Panc1 (cell line): ENCODE data around the gene MIA3. TPM values are rescaled to one million over a fixed set of nuclear protein-coding genes. Genes with fewer than 3 reads are reported as not detected.

ENCODE experiments used
- ATAC-seq: fragments of 200-7000 bp; cut with Tn5 transposase; 2 replicates; pipeline ENCODE4 v1.9.1; 2020; ENCODE audit warnings: mild to moderate bottlenecking, moderate library complexity
- BruUV-seq: library from RNA; stranded (reverse); fragments of 400-500 nt; replicated peaks from 2 replicates; lab custom pipeline; 2021; lab: Mats Ljungman, UMichigan
- CTCF ChIA-PET: fragments of 300-600 bp; sonication (Branson Sonifier 250); formaldehyde crosslinking; loops from one replicate; lab custom pipeline; 2022; ENCODE audit warnings: antibody characterized with exemption; lab: Charles Lee
- POLR2A ChIA-PET: fragments of 300-600 bp; sonication (Branson Sonifier 250); formaldehyde crosslinking; loops from one replicate; lab custom pipeline; 2022; ENCODE audit warnings: antibody characterized with exemption; lab: Charles Lee
- DNase-seq: peaks from one replicate; pipeline ENCODE4 v3.0.0-alpha.2; 2010; ENCODE audit warnings: low read depth, low spot score
- H3K27ac ChIP-seq: 2 replicates; pipeline ENCODE4 v1.5.1; 2011; ENCODE audit warnings: mild to moderate bottlenecking, low read length, inconsistent platforms
- H3K27me3 ChIP-seq: fragments of 200-500 bp; sonication (Bioruptor generic); 2 replicates; pipeline ENCODE4 v1.6.0; 2014; ENCODE audit warnings: low read length, inconsistent platforms; ENCODE audit not compliant: control insufficient read depth, insufficient read depth
- H3K36me3 ChIP-seq: fragments of 200-500 bp; sonication (Bioruptor generic); 2 replicates; pipeline ENCODE4 v1.5.1; 2014; ENCODE audit warnings: inconsistent platforms, mild to moderate bottlenecking, low read length, moderate library complexity; ENCODE audit not compliant: control insufficient read depth, insufficient read depth
- H3K4me1 ChIP-seq: 2 replicates; pipeline ENCODE4 v1.5.1; 2011; ENCODE audit warnings: inconsistent platforms, mild to moderate bottlenecking, low read length, moderate library complexity; ENCODE audit not compliant: control insufficient read depth, insufficient read depth
- H3K4me3 ChIP-seq, 2 experiments: 2 replicates each; pipeline ENCODE4 v1.5.1; 2011 to 2012; ENCODE audit warnings: low read depth in 2 of 2, low read length in 2 of 2, mild to moderate bottlenecking in 2 of 2, inconsistent platforms in 1 of 2, moderate library complexity in 1 of 2
- H3K9me3 ChIP-seq: fragments of 200-500 bp; sonication (Bioruptor generic); 2 replicates; pipeline ENCODE4 v1.5.1; 2014; ENCODE audit warnings: low read depth, mild to moderate bottlenecking, inconsistent platforms, low read length, moderate library complexity; ENCODE audit not compliant: control insufficient read depth, insufficient read depth
- POLR2AphosphoS5 ChIP-seq: IDR thresholded peaks from 2 replicates; pipeline ENCODE4 v1.6.1; 2012; ENCODE audit warnings: mild to moderate bottlenecking, low read depth, low read length, moderate library complexity
- SIN3A ChIP-seq: IDR thresholded peaks from 2 replicates; pipeline ENCODE4 v1.6.1; 2012; ENCODE audit warnings: low read depth, mild to moderate bottlenecking, low read length, moderate library complexity, borderline replicate concordance; ENCODE audit not compliant: insufficient read depth
- TCF7L2 ChIP-seq: IDR thresholded peaks from 2 replicates; pipeline ENCODE4 v1.6.1; 2011; ENCODE audit warnings: mild to moderate bottlenecking, low read depth, low read length, inconsistent platforms
- in situ Hi-C: cut with HindIII; loops from 2 replicates; pipeline ENCODE4 v1.10.0; 2016; ENCODE audit warnings: low sequenced_read_pairs, low pct_unique_long_range_greater_than_20kb
- intact Hi-C: fragments of 100-400 bp; cut with micrococcal nuclease; formaldehyde crosslinking; loops from one replicate; pipeline ENCODE4 v1.10.0; 2022; ENCODE audit not compliant: unreplicated experiment
- total RNA-seq: library from RNA; stranded (reverse); gene quantifications from one replicate; pipeline ENCODE4 v1.2.1, GENCODE V29; 2021; ENCODE audit not compliant: unreplicated experiment
- TF ChIP-seq, protein P1 (sequence below), 2 experiments: IDR thresholded peaks; 2 replicates each; pipeline ENCODE4 v1.6.1; 2011 to 2012; ENCODE audit warnings: low read depth in 2 of 2, control low read depth in 1 of 2, low read length in 1 of 2, mild to moderate bottlenecking in 1 of 2, moderate library complexity in 1 of 2; ENCODE audit not compliant: insufficient read depth in 1 of 2
- TF ChIP-seq, protein P2 (sequence below): fragments of 450-650 bp; IDR thresholded peaks from 2 replicates; pipeline ENCODE4 v1.5.1; 2017; ENCODE audit warnings: mild to moderate bottlenecking

The MIA3 gene
- total RNA-seq, 1 experiment from 2014 or later: 53.5 TPM

GRCh38 chr1:222643938-222644635, 26.2 kb downstream of the MIA3 start:
- TF ChIP-seq POLR2AphosphoS5 (peak; percentile 88), TCF7L2 (peak; percentile 100), SIN3A (peak; percentile 68)
- TF ChIP-seq, protein P1, sequence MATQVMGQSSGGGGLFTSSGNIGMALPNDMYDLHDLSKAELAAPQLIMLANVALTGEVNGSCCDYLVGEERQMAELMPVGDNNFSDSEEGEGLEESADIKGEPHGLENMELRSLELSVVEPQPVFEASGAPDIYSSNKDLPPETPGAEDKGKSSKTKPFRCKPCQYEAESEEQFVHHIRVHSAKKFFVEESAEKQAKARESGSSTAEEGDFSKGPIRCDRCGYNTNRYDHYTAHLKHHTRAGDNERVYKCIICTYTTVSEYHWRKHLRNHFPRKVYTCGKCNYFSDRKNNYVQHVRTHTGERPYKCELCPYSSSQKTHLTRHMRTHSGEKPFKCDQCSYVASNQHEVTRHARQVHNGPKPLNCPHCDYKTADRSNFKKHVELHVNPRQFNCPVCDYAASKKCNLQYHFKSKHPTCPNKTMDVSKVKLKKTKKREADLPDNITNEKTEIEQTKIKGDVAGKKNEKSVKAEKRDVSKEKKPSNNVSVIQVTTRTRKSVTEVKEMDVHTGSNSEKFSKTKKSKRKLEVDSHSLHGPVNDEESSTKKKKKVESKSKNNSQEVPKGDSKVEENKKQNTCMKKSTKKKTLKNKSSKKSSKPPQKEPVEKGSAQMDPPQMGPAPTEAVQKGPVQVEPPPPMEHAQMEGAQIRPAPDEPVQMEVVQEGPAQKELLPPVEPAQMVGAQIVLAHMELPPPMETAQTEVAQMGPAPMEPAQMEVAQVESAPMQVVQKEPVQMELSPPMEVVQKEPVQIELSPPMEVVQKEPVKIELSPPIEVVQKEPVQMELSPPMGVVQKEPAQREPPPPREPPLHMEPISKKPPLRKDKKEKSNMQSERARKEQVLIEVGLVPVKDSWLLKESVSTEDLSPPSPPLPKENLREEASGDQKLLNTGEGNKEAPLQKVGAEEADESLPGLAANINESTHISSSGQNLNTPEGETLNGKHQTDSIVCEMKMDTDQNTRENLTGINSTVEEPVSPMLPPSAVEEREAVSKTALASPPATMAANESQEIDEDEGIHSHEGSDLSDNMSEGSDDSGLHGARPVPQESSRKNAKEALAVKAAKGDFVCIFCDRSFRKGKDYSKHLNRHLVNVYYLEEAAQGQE (IDR thresholded peaks at IDR 0.05; ENCODE audit: insufficient read depth in 1 of 2, low read depth in 2 of 2, low read length in 1 of 2): no peak
- TF ChIP-seq, protein P2, sequence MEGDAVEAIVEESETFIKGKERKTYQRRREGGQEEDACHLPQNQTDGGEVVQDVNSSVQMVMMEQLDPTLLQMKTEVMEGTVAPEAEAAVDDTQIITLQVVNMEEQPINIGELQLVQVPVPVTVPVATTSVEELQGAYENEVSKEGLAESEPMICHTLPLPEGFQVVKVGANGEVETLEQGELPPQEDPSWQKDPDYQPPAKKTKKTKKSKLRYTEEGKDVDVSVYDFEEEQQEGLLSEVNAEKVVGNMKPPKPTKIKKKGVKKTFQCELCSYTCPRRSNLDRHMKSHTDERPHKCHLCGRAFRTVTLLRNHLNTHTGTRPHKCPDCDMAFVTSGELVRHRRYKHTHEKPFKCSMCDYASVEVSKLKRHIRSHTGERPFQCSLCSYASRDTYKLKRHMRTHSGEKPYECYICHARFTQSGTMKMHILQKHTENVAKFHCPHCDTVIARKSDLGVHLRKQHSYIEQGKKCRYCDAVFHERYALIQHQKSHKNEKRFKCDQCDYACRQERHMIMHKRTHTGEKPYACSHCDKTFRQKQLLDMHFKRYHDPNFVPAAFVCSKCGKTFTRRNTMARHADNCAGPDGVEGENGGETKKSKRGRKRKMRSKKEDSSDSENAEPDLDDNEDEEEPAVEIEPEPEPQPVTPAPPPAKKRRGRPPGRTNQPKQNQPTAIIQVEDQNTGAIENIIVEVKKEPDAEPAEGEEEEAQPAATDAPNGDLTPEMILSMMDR: no peak
- Histone ChIP-seq H3K27me3 (no peaks in the 10 kb centered on the region), H3K27ac (peak overlapping the region; percentile 99), H3K4me3 (peak overlapping the region; percentile 94 to 98), H3K4me1 (peaks cover 20% of the 10 kb centered on the region; the same call in 1 of the 2 replicates), H3K36me3 (peaks cover 21% of the 10 kb centered on the region), H3K9me3 (no peaks in the 10 kb centered on the region; the same call in 1 of the 2 replicates)
- ATAC-seq (peak; percentile 99), DNase-seq (peak; percentile 95)
- no TSS peak for BruUV-seq
- ChIA-PET POLR2A (no interaction called here), CTCF (interaction anchor here (1.4 kb wide), 1 partner anchor 10 kb away, joined by 7 read pairs; no protein-coding TSS in a partner anchor)
- intact Hi-C loops: loop anchor here (2.0 kb wide), 1 partner anchor 51 kb away; no protein-coding TSS in a partner anchor
- in situ Hi-C loops: no loop called here

GRCh38 chr1:222644636-222644980, 26.7 kb downstream of the MIA3 start:
- DNase-seq (no peak), ATAC-seq (no peak)
- H3K9me3 ChIP-seq: no peaks in the 10 kb centered on the region; the same call in 1 of the 2 replicates
- TF ChIP-seq, protein P2: no peak
- TF ChIP-seq SIN3A (no peak), TCF7L2 (no peak), POLR2AphosphoS5 (no peak)
- TF ChIP-seq, protein P1 (IDR thresholded peaks at IDR 0.05; ENCODE audit: insufficient read depth in 1 of 2, low read depth in 2 of 2, low read length in 1 of 2): no peak
- peak overlapping the region; percentile 99 for H3K27ac ChIP-seq
- CTCF ChIA-PET: interaction anchor here (1.4 kb wide), 1 partner anchor 10 kb away, joined by 7 read pairs; no protein-coding TSS in a partner anchor
- POLR2A ChIA-PET: no interaction called here
- peaks cover 21% of the 10 kb centered on the region for H3K36me3 ChIP-seq
- H3K27me3 ChIP-seq: no peaks in the 10 kb centered on the region
- H3K4me1 ChIP-seq: peaks cover 20% of the 10 kb centered on the region; the same call in 1 of the 2 replicates
- intact Hi-C loops (no loop called here), in situ Hi-C loops (no loop called here)
- peak overlapping the region; percentile 94 to 98 for H3K4me3 ChIP-seq
- TSS peak; percentile 58 for BruUV-seq
